ENCODE results near the gene NLRP3. TPM values are rescaled to one million over a fixed set of nuclear protein-coding genes. Genes with fewer than 3 reads are reported as not detected.

The NLRP3 gene
- total and polyA plus RNA-seq, 2 donors (not counting 1 experiment from before 2014, with no cell fraction given): 1.4 to 1.7 TPM

DNA sequence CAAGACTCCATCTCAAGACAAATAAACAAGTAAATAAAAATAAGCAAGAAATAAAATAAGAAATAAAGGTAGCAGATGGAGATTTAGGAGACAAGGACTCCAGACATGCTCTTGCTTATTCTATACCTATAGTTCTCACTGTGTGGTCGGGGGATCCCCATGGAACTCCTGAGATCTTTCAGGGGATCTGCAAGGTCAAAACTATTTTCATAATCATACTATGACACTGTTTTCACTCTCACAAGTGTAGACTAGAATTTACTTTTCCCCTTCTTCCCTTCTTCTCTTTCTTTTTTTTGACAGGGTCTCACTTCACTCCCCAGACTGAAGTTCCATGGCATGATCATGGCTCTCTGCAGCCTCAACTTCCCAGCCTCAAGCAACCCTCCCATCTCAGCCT, 29.8 kb upstream of the NLRP3 start:
- H3K4me3 Mint-ChIP-seq: no peak overlapping the region
- ATAC-seq (ENCODE audit: low read depth): no peak

DNA sequence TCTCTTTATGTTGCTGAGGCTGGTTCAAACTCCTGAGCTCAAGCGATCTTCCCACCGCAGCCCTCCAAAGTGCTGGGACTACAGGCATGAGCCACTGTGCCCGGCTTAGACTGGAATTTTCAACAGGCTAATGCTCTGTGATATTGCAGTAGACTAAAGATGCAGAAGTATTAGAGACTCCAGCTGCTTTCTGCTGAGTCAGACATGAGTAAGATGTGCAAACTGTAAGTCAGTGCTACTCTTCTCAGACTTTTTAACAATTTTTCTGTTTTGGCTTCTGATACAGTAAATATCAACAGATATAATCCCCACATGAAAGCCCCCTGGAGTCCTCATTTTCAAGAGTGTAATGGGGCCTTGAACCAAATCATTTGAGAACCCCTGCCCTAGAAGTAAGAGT, 29.3 kb upstream of the NLRP3 start:
- H3K9ac ChIP-seq (ENCODE audit: low read length): no peak overlapping the region
- Mint-ChIP-seq H3K9me3 (ENCODE audit: insufficient read depth) (peaks cover 4% of the 10 kb centered on the region), H3K4me3 (no peak overlapping the region), H3K27me3 (peaks cover 12% of the 10 kb centered on the region), H3K27ac (no peak overlapping the region), H3K4me1 (peaks cover 16% of the 10 kb centered on the region)
- H2AFZ ChIP-seq (ENCODE audit: insufficient read depth, low read depth, low read length, poor library complexity, severe bottlenecking): no peak overlapping the region
- DNase-seq: no peak
- no peak for ATAC-seq (ENCODE audit: low read depth)
- H3K27ac ChIP-seq (ENCODE audit: low read length in 2 of 2): no peak overlapping the region
- H3K27me3 ChIP-seq (replicated peaks in 1 of 4; ENCODE audit: control extremely low read depth in 1 of 4, control insufficient read depth in 3 of 4, insufficient read depth in 4 of 4, low read length in 3 of 4): no peaks in the 10 kb centered on the region
- H3K9me3 ChIP-seq (ENCODE audit: control extremely low read depth in 1 of 3, control insufficient read depth in 2 of 3, insufficient read depth in 1 of 3, low read length in 2 of 3): peaks cover 0 to 7% (median 0%) of the 10 kb centered on the region in 3 donors
- no peaks in the 10 kb centered on the region for H3K79me2 ChIP-seq (ENCODE audit: control insufficient read depth, insufficient read depth, low read length)
- intact Hi-C loops (cut with micrococcal nuclease): no loop called here
- no peaks in the 10 kb centered on the region for H3K36me3 ChIP-seq (replicated peaks in 1 of 2; ENCODE audit: control extremely low read depth in 1 of 2, control insufficient read depth in 1 of 2, extremely low read depth in 1 of 2, insufficient read depth in 2 of 2, low read length in 1 of 2)
- 81% methylated on average over 3 of the region's 3 CpGs for WGBS (ENCODE audit: insufficient coverage)
- ChIA-PET POLR2A (no interaction called here), CTCF (interaction anchor here (0.8 to 4.9 kb wide), 3 partner anchors 13 to 190 kb away, joined by 3 to 238 read pairs (median 72); no protein-coding TSS in a partner anchor)
- H3K4me3 ChIP-seq (ENCODE audit: control extremely low read depth in 1 of 5, extremely low read depth in 1 of 5, insufficient read depth in 1 of 5, low read depth in 2 of 5, low read length in 4 of 5): no peak overlapping the region
- no peak overlapping the region for H3K4me2 ChIP-seq (replicated peaks; ENCODE audit: low read depth, low read length, poor library complexity, severe bottlenecking)
- H3K4me1 ChIP-seq (ENCODE audit: control insufficient read depth in 2 of 2, insufficient read depth in 2 of 2, low read length in 2 of 2): peaks cover 15 to 18% of the 10 kb centered on the region in 2 donors
- no peaks in the 10 kb centered on the region for H4K20me1 ChIP-seq (ENCODE audit: control insufficient read depth, insufficient read depth, low read length, poor library complexity, severe bottlenecking)
- no peak for TF ChIP-seq EZH2 (IDR thresholded peaks at IDR 0.05; ENCODE audit: borderline replicate concordance, insufficient read depth, low read depth, low read length, poor library complexity, severe bottlenecking)
- TF ChIP-seq, protein P1, sequence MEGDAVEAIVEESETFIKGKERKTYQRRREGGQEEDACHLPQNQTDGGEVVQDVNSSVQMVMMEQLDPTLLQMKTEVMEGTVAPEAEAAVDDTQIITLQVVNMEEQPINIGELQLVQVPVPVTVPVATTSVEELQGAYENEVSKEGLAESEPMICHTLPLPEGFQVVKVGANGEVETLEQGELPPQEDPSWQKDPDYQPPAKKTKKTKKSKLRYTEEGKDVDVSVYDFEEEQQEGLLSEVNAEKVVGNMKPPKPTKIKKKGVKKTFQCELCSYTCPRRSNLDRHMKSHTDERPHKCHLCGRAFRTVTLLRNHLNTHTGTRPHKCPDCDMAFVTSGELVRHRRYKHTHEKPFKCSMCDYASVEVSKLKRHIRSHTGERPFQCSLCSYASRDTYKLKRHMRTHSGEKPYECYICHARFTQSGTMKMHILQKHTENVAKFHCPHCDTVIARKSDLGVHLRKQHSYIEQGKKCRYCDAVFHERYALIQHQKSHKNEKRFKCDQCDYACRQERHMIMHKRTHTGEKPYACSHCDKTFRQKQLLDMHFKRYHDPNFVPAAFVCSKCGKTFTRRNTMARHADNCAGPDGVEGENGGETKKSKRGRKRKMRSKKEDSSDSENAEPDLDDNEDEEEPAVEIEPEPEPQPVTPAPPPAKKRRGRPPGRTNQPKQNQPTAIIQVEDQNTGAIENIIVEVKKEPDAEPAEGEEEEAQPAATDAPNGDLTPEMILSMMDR (IDR thresholded peaks at IDR 0.05): no peak

More for the DNA sequence above, 29.8 kb upstream of the NLRP3 start:
- DNase-seq: no peak
- Histone ChIP-seq H3K9ac (ENCODE audit: low read length) (no peak overlapping the region), H3K4me2 (replicated peaks; ENCODE audit: low read depth, low read length, poor library complexity, severe bottlenecking) (no peak overlapping the region), H3K27ac (ENCODE audit: low read length in 2 of 2) (no peak overlapping the region), H2AFZ (ENCODE audit: insufficient read depth, low read depth, low read length, poor library complexity, severe bottlenecking) (no peak overlapping the region), H3K4me1 (ENCODE audit: control insufficient read depth in 2 of 2, insufficient read depth in 2 of 2, low read length in 2 of 2) (peaks cover 15 to 18% of the 10 kb centered on the region in 2 donors), H3K27me3 (replicated peaks in 1 of 4; ENCODE audit: control extremely low read depth in 1 of 4, control insufficient read depth in 3 of 4, insufficient read depth in 4 of 4, low read length in 3 of 4) (no peaks in the 10 kb centered on the region), H3K79me2 (ENCODE audit: control insufficient read depth, insufficient read depth, low read length) (no peaks in the 10 kb centered on the region), H3K9me3 (ENCODE audit: control extremely low read depth in 1 of 3, control insufficient read depth in 2 of 3, insufficient read depth in 1 of 3, low read length in 2 of 3) (peaks cover 0 to 7% (median 0%) of the 10 kb centered on the region in 3 donors), H4K20me1 (ENCODE audit: control insufficient read depth, insufficient read depth, low read length, poor library complexity, severe bottlenecking) (no peaks in the 10 kb centered on the region), H3K36me3 (replicated peaks in 1 of 2; ENCODE audit: control extremely low read depth in 1 of 2, control insufficient read depth in 1 of 2, extremely low read depth in 1 of 2, insufficient read depth in 2 of 2, low read length in 1 of 2) (no peaks in the 10 kb centered on the region), H3K4me3 (ENCODE audit: control extremely low read depth in 1 of 5, extremely low read depth in 1 of 5, insufficient read depth in 1 of 5, low read depth in 2 of 5, low read length in 4 of 5) (no peak overlapping the region)
- POLR2A ChIA-PET: no interaction called here
- Mint-ChIP-seq H3K27ac (no peak overlapping the region), H3K9me3 (ENCODE audit: insufficient read depth) (peaks cover 4% of the 10 kb centered on the region), H3K4me1 (peaks cover 14% of the 10 kb centered on the region), H3K27me3 (peaks cover 16% of the 10 kb centered on the region)
- WGBS (ENCODE audit: insufficient coverage): 80% methylated on average over 1 of the region's 1 CpG
- TF ChIP-seq, protein P1 (IDR thresholded peaks at IDR 0.05): no peak
- no peak for TF ChIP-seq EZH2 (IDR thresholded peaks at IDR 0.05; ENCODE audit: borderline replicate concordance, insufficient read depth, low read depth, low read length, poor library complexity, severe bottlenecking)
- intact Hi-C loops (cut with micrococcal nuclease): no loop called here
- CTCF ChIA-PET: interaction anchor here (0.8 to 4.9 kb wide), 2 partner anchors 13 to 191 kb away, joined by 3 to 72 read pairs; no protein-coding TSS in a partner anchor
